Suprapubic skin (tissue), 4 donors: ENCODE data around the gene TBC1D14.

Experiments used
- EP300 ChIP-seq: sonication (generic); formaldehyde crosslinking; IDR thresholded peaks from one replicate; pipeline ENCODE4 v1.6.1; 2017; ENCODE audit warnings: antibody characterized with exemption
- POLR2A ChIP-seq, 2 donors: fragments of 450-650 bp; IDR thresholded peaks; one replicate each; pipeline ENCODE4 v1.6.1; 2017; ENCODE audit warnings: antibody characterized with exemption in 2 of 2, mild to moderate bottlenecking in 2 of 2, moderate library complexity in 2 of 2
- POLR2AphosphoS5 ChIP-seq, 3 donors: sonication (generic); formaldehyde crosslinking; IDR thresholded peaks; one replicate each; pipeline ENCODE4 v1.6.1; 2017; ENCODE audit warnings: antibody characterized with exemption in 3 of 3
- TF ChIP-seq, protein P1 (sequence below), 2 donors: fragments of 200-600 bp in 1 of 2; fragments of 450-650 bp in 1 of 2; sonication (generic) in 1 of 2; IDR thresholded peaks; one replicate each; pipeline ENCODE4 v1.5.1; 2016 to 2019; ENCODE audit warnings: antibody characterized with exemption in 2 of 2, mild to moderate bottlenecking in 1 of 2, moderate library complexity in 1 of 2

DNA sequence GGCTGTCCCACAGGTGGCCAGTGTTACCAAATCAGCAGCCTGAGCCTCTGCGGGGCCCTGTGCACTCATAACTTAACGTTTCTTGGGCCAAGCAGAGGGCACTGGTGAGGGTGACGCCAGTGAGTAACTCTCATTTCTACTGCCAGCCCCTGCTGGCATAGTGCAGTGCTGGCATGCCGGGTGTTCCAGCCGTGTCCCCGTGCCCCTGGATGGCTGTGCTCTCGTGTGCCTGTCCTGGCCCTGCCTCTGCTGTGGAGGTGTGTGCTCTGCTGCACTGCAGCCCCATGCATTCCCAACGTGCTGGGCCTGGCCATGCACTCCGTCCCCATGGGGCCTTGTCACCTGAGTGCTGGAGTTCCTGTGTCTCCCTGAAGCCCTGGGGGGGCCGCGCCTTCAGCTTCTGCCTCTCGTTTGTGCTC, 14.7 kb downstream of the TBC1D14 start:
- TF ChIP-seq, protein P1, sequence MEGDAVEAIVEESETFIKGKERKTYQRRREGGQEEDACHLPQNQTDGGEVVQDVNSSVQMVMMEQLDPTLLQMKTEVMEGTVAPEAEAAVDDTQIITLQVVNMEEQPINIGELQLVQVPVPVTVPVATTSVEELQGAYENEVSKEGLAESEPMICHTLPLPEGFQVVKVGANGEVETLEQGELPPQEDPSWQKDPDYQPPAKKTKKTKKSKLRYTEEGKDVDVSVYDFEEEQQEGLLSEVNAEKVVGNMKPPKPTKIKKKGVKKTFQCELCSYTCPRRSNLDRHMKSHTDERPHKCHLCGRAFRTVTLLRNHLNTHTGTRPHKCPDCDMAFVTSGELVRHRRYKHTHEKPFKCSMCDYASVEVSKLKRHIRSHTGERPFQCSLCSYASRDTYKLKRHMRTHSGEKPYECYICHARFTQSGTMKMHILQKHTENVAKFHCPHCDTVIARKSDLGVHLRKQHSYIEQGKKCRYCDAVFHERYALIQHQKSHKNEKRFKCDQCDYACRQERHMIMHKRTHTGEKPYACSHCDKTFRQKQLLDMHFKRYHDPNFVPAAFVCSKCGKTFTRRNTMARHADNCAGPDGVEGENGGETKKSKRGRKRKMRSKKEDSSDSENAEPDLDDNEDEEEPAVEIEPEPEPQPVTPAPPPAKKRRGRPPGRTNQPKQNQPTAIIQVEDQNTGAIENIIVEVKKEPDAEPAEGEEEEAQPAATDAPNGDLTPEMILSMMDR (IDR thresholded peaks at IDR 0.05) = no peak
- TF ChIP-seq POLR2AphosphoS5 (IDR thresholded peaks at IDR 0.05) = no peak
- TF ChIP-seq POLR2A (IDR thresholded peaks at IDR 0.05) = no peak
- TF ChIP-seq EP300 = no peak
